Stimulated activated CD4-positive, alpha-beta T cell treated with anti-CD3 and anti-CD28 coated beads, Interleukin-4, amount 100 ng/mL, for 48 hours (primary cell): ENCODE data around the gene CTSW.
"Not testable (repeated sequence)": the region's sequence is repeated elsewhere in the genome, so short reads cannot be mapped to it uniquely, and the experiment has no call there.

ENCODE experiments used
- DNase-seq, 2 donors: peaks; one replicate each; pipeline ENCODE4 v3.0.0-alpha.2; 2020; ENCODE audit warnings: low read depth in 2 of 2

CTSW gene

GRCh38 chr11:65879617-65880016 lies at the start of gene CTSW:
Gene CTSW (plus strand): TSS chr11:65879837. CDS start chr11:65879855, 18 bp downstream.
- no peak for DNase-seq

GRCh38 chr11:65832231-65832630 lies 47.4 kb upstream of the CTSW start:
- not testable (repeated sequence) for DNase-seq

GRCh38 chr11:65833297-65834030 lies 46.2 kb upstream of the CTSW start, which contains the start of gene SNX32:
Gene SNX32 (plus strand): TSS chr11:65833963. CDS start chr11:65834066, 103 bp downstream.
- peak; percentile 93 to 94 for DNase-seq

- no peak for DNase-seq
Observed at GRCh38 chr11:65834202-65834601, 45.4 kb upstream of the CTSW start.

- DNase-seq = no peak
Observed at GRCh38 chr11:65842144-65842543, 37.5 kb upstream of the CTSW start.

- no peak for DNase-seq
Observed at GRCh38 chr11:65843811-65844210, 35.8 kb upstream of the CTSW start.

GRCh38 chr11:65844231-65844872 lies 35.3 kb upstream of the CTSW start:
- no peak for DNase-seq

GRCh38 chr11:65847746-65848145 lies 31.9 kb upstream of the CTSW start:
- DNase-seq = no peak

GRCh38 chr11:65848693-65849092 lies 30.9 kb upstream of the CTSW start:
- DNase-seq = not testable (repeated sequence)

GRCh38 chr11:65849366-65849765 lies 30.3 kb upstream of the CTSW start:
- no peak for DNase-seq

- DNase-seq = no peak
Observed at GRCh38 chr11:65849771-65850216, 29.8 kb upstream of the CTSW start.

- DNase-seq = no peak
Observed at GRCh38 chr11:65850217-65851082, 29.2 kb upstream of the CTSW start.

GRCh38 chr11:65851083-65851579 lies 28.5 kb upstream of the CTSW start:
- DNase-seq = no peak

GRCh38 chr11:65851811-65852507 lies 27.7 kb upstream of the CTSW start:
- DNase-seq = no peak

- DNase-seq = no peak
Observed at GRCh38 chr11:65852508-65853245, 27.0 kb upstream of the CTSW start.

GRCh38 chr11:65853246-65853979 lies 26.2 kb upstream of the CTSW start:
- no peak for DNase-seq

- DNase-seq = no peak
Observed at GRCh38 chr11:65854161-65854592, 25.5 kb upstream of the CTSW start.

- no peak for DNase-seq
Observed at GRCh38 chr11:65854852-65855837, 24.5 kb upstream of the CTSW start.

- DNase-seq = no peak
Observed at GRCh38 chr11:65855927-65856363, 23.7 kb upstream of the CTSW start.
